NT2/D1 (cell line): ENCODE measurements around the gene USO1.
"Not testable (repeated sequence)": the region's sequence is repeated elsewhere in the genome, so short reads cannot be mapped to it uniquely, and the experiment has no call there.

Experiments
- DNase-seq: peaks from one replicate; pipeline ENCODE4 v3.0.0-alpha.2; 2011; ENCODE audit warnings: low read depth, low spot score
- H3K27me3 ChIP-seq: 2 replicates; pipeline ENCODE4 v1.6.0; 2011; ENCODE audit warnings: mild to moderate bottlenecking; ENCODE audit not compliant: insufficient read length, insufficient read depth
- H3K36me3 ChIP-seq: 2 replicates; pipeline ENCODE4 v1.6.1; 2011; ENCODE audit warnings: mild to moderate bottlenecking, low read length, mixed read lengths; ENCODE audit not compliant: insufficient read depth, insufficient read length
- H3K4me1 ChIP-seq: 2 replicates; pipeline ENCODE4 v1.5.1; 2011; ENCODE audit not compliant: insufficient read depth, insufficient read length
- H3K4me3 ChIP-seq: 2 replicates; pipeline ENCODE4 v1.5.1; 2011; ENCODE audit warnings: low read depth; ENCODE audit not compliant: insufficient read length
- H3K9ac ChIP-seq: 2 replicates; pipeline ENCODE4 v1.6.0; 2011; ENCODE audit warnings: low read depth; ENCODE audit not compliant: insufficient read length
- H3K9me3 ChIP-seq: 2 replicates; pipeline ENCODE4 v1.5.1; 2011; ENCODE audit warnings: mild to moderate bottlenecking, low read length; ENCODE audit not compliant: insufficient read depth
- SUZ12 ChIP-seq: IDR thresholded peaks from 2 replicates; pipeline ENCODE4 v1.6.1; 2011; ENCODE audit not compliant: insufficient read length, insufficient read depth; ENCODE audit errors: extremely low read depth
- YY1 ChIP-seq: IDR thresholded peaks from 2 replicates; pipeline ENCODE4 v1.6.1; 2011; ENCODE audit not compliant: insufficient read length, insufficient read depth
- ZNF274 ChIP-seq: IDR thresholded peaks from 2 replicates; pipeline ENCODE4 v1.6.1; 2011; ENCODE audit warnings: mild to moderate bottlenecking, low read depth, low read length

USO1 gene

DNA sequence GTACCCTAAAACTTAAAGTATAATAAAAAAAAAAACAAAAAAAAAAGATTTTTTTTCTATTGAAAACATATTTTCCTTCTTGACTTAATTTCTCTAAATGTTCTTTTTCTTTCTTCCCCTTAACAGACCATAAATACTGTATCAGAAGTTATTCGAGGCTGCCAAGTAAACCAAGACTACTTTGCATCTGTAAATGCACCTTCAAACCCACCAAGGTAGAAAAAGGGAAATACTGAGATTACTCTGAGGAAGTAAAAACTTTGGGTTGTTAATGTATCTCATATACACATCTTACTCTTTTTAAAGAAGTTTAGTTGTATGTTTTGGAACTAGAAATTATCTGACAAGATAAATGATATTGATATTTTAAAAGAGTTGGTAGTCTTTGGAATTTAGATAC is 65.6 kb downstream of the USO1 start:
- DNase-seq, result no peak
- peaks cover 48% of the 10 kb centered on the region for H3K36me3 ChIP-seq
- TF ChIP-seq YY1, result no peak
- no peak for TF ChIP-seq ZNF274
- TF ChIP-seq SUZ12, result no peak
- H3K4me3 ChIP-seq, result no peak overlapping the region
- no peaks in the 10 kb centered on the region for H3K9me3 ChIP-seq
- no peaks in the 10 kb centered on the region for H3K4me1 ChIP-seq
- H3K9ac ChIP-seq, result no peak overlapping the region
- H3K27me3 ChIP-seq, result no peaks in the 10 kb centered on the region

GRCh38 chr4:75800972-75801371 is 76.6 kb downstream of the USO1 start:
- no peak for DNase-seq
- Histone ChIP-seq H3K27me3 (no peaks in the 10 kb centered on the region), H3K9me3 (no peaks in the 10 kb centered on the region), H3K4me1 (no peaks in the 10 kb centered on the region), H3K36me3 (peaks cover 34% of the 10 kb centered on the region), H3K9ac (no peak overlapping the region), H3K4me3 (no peak overlapping the region)
- TF ChIP-seq SUZ12 (no peak), ZNF274 (no peak), YY1 (no peak)

GRCh38 chr4:75806035-75806434 is 81.7 kb downstream of the USO1 start:
- H3K4me3 ChIP-seq, H3K27me3 ChIP-seq, H3K9ac ChIP-seq, DNase-seq, H3K9me3 ChIP-seq, H3K4me1 ChIP-seq: not testable (repeated sequence)
- peaks cover 63% of the 10 kb centered on the region for H3K36me3 ChIP-seq

DNA sequence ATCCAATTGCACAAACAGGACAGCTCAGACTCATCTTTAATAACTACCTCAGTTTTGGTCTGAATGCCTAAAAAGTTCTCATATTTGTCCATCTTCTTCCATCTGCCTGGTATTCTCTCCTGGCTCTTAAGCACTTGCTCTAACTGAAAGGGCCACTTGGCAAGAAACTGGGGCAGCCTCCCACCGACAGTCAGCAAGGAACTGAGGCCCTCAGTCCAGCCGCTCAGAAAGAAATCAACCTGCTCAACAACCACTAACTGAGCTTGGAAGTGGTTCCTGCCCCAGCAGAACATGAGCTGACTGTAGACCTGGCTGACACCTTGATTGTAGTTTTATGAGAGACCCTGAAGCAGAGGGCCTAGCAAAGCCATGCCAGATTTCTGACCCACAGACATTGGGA is 93.5 kb downstream of the USO1 start:
- H3K36me3 ChIP-seq, result peaks cover 24% of the 10 kb centered on the region
- DNase-seq, result no peak
- no peak overlapping the region for H3K4me3 ChIP-seq
- no peaks in the 10 kb centered on the region for H3K4me1 ChIP-seq
- H3K9ac ChIP-seq, result no peak overlapping the region
- H3K27me3 ChIP-seq, result no peaks in the 10 kb centered on the region
- TF ChIP-seq SUZ12 (no peak), YY1 (no peak), ZNF274 (no peak)
- H3K9me3 ChIP-seq, result no peaks in the 10 kb centered on the region

DNA sequence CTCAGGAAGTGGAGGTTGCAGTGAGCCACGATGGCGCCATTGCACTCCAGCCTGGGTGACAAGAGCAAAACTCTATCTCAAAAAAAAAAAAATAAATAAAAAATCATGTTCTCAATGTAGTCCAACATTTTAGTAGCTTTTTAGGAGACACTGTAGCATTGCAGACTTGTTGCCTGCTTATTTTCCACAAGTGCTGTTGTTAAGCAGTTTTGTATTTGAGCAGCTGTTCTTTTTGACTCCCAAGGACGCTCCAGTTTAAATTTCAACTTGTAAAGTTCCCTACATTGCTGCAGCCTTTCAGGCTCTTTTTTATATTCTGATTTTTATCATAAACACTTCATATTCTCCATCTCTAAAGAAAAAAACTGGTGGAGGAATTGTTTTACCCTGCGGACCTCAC is 94.7 kb downstream of the USO1 start:
- Histone ChIP-seq H3K9ac (no peak overlapping the region), H3K4me3 (no peak overlapping the region), H3K27me3 (no peaks in the 10 kb centered on the region), H3K4me1 (no peaks in the 10 kb centered on the region), H3K36me3 (peaks cover 16% of the 10 kb centered on the region), H3K9me3 (no peaks in the 10 kb centered on the region)
- DNase-seq, result no peak
- no peak for TF ChIP-seq ZNF274
- no peak for TF ChIP-seq YY1
- no peak for TF ChIP-seq SUZ12

DNA sequence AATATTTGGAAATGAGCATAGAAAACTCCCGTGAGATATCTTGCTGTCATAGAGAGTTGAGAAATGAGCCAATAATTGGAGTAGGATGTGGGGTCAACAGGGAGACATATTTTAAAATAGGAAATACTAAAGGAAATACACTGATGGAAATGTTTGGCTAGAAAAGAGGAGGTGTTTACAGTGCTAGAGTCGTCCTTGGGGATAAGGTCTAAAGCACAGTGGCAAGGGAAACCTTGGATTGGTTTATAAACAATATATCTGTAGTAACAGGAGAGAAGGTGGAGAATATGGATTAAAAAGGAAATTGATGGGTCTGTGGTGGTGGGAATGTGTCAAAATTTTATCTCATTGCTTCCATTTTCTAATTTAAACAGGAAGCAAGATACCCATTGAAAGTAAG is 95.8 kb downstream of the USO1 start:
- no peak for DNase-seq
- Histone ChIP-seq H3K27me3 (no peaks in the 10 kb centered on the region), H3K9me3 (no peaks in the 10 kb centered on the region), H3K36me3 (peaks cover 5% of the 10 kb centered on the region), H3K4me1 (no peaks in the 10 kb centered on the region), H3K9ac (no peak overlapping the region), H3K4me3 (no peak overlapping the region)
- TF ChIP-seq SUZ12, result no peak
- no peak for TF ChIP-seq YY1
- no peak for TF ChIP-seq ZNF274

GRCh38 chr4:75820676-75821075 is 96.3 kb downstream of the USO1 start:
- Histone ChIP-seq H3K4me1 (no peaks in the 10 kb centered on the region), H3K9me3 (no peaks in the 10 kb centered on the region), H3K27me3 (no peaks in the 10 kb centered on the region), H3K9ac (no peak overlapping the region), H3K4me3 (no peak overlapping the region), H3K36me3 (peaks cover under 1% of the 10 kb centered on the region)
- no peak for DNase-seq
- TF ChIP-seq SUZ12, result no peak
- TF ChIP-seq YY1, result no peak
- TF ChIP-seq ZNF274, result no peak

- Histone ChIP-seq H3K36me3 (no peaks in the 10 kb centered on the region), H3K4me3 (no peak overlapping the region), H3K27me3 (no peaks in the 10 kb centered on the region), H3K9ac (no peak overlapping the region), H3K9me3 (no peaks in the 10 kb centered on the region), H3K4me1 (no peaks in the 10 kb centered on the region)
- no peak for DNase-seq
- TF ChIP-seq YY1 (no peak), SUZ12 (no peak), ZNF274 (no peak)
These were observed 96.8 kb downstream of the USO1 start for GRCh38 chr4:75821216-75821615.
